Lower lobe of right lung (tissue), 2 donors: ENCODE results near the gene SALL3. TPM values are rescaled to one million over a fixed set of nuclear protein-coding genes. Genes with fewer than 3 reads are reported as not detected.

Experiments
- ATAC-seq, 2 donors: fragments of 200-7000 bp; cut with Tn5 transposase; one replicate each; pipeline ENCODE4 v1.9.1; 2020 to 2022; ENCODE audit warnings: mild to moderate bottlenecking in 2 of 2, moderate library complexity in 2 of 2
- DNase-seq: peaks from one replicate; pipeline ENCODE4 v3.0.0-alpha.2; 2020
- H3K27ac ChIP-seq: fragments of 200-600 bp; one replicate; pipeline ENCODE4 v1.8.0; 2022
- H3K27me3 ChIP-seq: fragments of 200-600 bp; one replicate; pipeline ENCODE4 v1.8.0; 2022; ENCODE audit warnings: low read depth
- H3K36me3 ChIP-seq: fragments of 200-600 bp; one replicate; pipeline ENCODE4 v1.8.0; 2022; ENCODE audit warnings: mild to moderate bottlenecking
- H3K4me1 ChIP-seq: fragments of 200-600 bp; one replicate; pipeline ENCODE4 v1.8.0; 2022
- H3K4me3 ChIP-seq: fragments of 200-600 bp; one replicate; pipeline ENCODE4 v1.8.0; 2022; ENCODE audit warnings: mild to moderate bottlenecking
- H3K9me3 ChIP-seq: fragments of 200-600 bp; one replicate; pipeline ENCODE4 v1.8.0; 2022
- intact Hi-C: fragments of 100-400 bp; cut with DNase I; formaldehyde crosslinking; loops from one replicate; pipeline ENCODE4 v1.11.0; 2022
- total RNA-seq: library from RNA; stranded (reverse); fragmentation: NEBNext Ultra II Directional; extraction: Animal tissue kit (Norgen Biotek cat#: 25700); gene quantifications from one replicate; pipeline ENCODE4 v1.2.1, GENCODE V29; 2021
- TF ChIP-seq, protein P1 (sequence below): fragments of 200-600 bp; IDR thresholded peaks from one replicate; pipeline ENCODE4 v1.8.0; 2022; ENCODE audit warnings: antibody characterized with exemption, mild to moderate bottlenecking
- donor health status: DM: no; HTN: yes; CAD: no; lungs with severe emphysema.

SALL3 gene
- total RNA-seq, 1 donor from 2014 or later = not detected

DNA sequence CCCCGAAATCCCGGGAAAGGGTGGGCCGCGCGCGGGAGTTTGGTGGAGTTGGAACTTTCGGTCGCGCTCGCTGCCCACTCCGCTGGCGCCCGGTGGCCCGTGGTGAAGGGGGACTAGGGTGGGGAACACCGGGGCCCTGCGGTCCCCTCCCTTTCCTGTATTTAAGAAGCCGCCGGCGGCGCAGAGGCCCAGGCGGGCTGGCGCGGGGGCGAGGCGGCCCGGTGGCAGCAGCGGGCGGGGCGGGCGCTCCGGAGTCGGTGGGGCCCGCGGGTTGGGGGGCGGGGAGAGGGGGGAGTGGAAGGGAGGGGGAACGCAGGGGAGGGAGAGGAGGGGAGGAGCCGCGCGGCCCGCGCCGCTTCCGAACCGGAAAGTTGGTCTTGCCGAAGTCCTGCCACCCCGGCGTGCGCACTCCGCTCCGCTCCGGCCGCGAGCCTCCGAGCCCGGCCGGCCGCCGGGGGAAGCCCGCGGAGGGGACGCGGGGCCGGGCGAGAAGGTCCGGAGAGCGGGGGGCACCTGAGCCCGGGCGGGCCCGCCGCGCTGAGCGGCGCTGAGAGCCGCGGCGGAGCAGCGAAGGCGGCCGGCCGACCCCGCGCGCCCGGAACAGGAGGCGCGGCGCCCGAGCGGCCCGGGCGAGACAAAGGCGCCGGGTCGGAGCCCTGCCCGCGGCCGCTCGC lies 425 bp upstream of the SALL3 start:
- Histone ChIP-seq H3K4me1 (peaks cover under 1% of the 10 kb centered on the region), H3K4me3 (no peak overlapping the region), H3K36me3 (no peaks in the 10 kb centered on the region), H3K27ac (no peak overlapping the region), H3K27me3 (peaks cover 91% of the 10 kb centered on the region), H3K9me3 (no peaks in the 10 kb centered on the region)
- intact Hi-C loops = no loop called here
- ATAC-seq (no peak), DNase-seq (no peak)
- TF ChIP-seq, protein P1, sequence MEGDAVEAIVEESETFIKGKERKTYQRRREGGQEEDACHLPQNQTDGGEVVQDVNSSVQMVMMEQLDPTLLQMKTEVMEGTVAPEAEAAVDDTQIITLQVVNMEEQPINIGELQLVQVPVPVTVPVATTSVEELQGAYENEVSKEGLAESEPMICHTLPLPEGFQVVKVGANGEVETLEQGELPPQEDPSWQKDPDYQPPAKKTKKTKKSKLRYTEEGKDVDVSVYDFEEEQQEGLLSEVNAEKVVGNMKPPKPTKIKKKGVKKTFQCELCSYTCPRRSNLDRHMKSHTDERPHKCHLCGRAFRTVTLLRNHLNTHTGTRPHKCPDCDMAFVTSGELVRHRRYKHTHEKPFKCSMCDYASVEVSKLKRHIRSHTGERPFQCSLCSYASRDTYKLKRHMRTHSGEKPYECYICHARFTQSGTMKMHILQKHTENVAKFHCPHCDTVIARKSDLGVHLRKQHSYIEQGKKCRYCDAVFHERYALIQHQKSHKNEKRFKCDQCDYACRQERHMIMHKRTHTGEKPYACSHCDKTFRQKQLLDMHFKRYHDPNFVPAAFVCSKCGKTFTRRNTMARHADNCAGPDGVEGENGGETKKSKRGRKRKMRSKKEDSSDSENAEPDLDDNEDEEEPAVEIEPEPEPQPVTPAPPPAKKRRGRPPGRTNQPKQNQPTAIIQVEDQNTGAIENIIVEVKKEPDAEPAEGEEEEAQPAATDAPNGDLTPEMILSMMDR = no peak

DNA sequence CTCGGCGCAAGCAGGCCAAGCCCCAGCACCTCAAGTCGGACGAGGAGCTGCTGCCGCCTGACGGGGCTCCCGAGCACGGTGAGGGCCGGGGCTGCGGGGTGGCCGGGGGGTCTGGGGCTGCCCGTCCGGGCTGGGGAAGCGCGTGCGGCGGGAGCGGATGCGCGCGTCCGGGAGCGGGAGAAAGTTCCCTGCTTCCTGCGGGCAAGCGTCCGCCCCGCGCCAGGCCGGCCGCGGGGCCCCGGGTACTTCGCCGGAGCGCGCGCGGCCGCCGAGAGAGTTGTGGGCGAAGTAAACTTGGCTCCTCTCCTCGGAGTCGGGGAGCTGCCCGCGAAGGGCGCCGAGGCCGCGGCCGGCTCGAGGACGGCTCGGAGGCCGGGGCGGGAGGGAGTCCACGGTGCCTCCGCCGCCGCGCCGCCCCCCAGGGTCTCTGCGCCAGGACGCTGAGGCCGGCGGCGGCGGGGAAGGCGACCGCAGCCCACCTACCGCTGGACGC lies 707 bp downstream of the SALL3 start:
- no peak for ATAC-seq
- Histone ChIP-seq H3K36me3 (no peaks in the 10 kb centered on the region), H3K27me3 (peaks cover 91% of the 10 kb centered on the region), H3K9me3 (no peaks in the 10 kb centered on the region), H3K27ac (no peak overlapping the region), H3K4me3 (no peak overlapping the region), H3K4me1 (no peaks in the 10 kb centered on the region)
- no peak for DNase-seq
- TF ChIP-seq, protein P1 = no peak
- intact Hi-C loops = no loop called here

DNA sequence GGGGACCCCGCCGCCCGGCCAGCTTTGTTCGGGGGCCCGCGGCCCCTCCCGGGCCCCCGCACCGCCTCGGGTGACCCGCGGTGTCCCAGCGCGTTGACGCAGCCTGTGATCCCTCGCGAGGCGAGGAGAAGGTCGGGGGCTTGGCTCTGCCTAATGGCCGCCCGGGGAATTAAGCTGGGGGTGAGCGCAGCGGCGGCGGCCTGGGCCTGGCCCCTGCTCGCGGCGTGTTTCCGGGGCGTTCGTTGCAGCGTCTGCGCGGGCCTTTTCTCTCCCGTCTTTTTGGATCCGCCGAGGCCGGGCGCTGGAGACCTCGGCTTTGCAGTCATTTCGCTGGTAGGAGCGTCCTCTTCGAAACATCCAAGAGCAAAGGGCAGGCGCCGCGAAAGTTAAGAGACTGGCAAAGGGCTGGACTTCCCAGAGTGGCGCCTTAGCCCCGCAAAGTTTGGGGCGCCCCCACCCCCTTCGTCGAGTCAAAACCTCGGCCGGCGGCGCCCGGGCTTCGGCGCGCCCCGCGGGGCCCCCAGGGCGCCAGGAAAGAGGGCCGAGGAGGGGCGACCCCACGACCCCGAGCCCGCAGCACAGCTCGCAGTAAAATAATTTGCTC lies 1.3 kb downstream of the SALL3 start:
- intact Hi-C loops = no loop called here
- Histone ChIP-seq H3K9me3 (no peaks in the 10 kb centered on the region), H3K36me3 (no peaks in the 10 kb centered on the region), H3K27ac (no peak overlapping the region), H3K27me3 (peaks cover 91% of the 10 kb centered on the region), H3K4me1 (peaks cover 1% of the 10 kb centered on the region), H3K4me3 (no peak overlapping the region)
- TF ChIP-seq, protein P1 = no peak
- ATAC-seq = peak in 1 of 2 donors; percentile 21
- DNase-seq = no peak

DNA sequence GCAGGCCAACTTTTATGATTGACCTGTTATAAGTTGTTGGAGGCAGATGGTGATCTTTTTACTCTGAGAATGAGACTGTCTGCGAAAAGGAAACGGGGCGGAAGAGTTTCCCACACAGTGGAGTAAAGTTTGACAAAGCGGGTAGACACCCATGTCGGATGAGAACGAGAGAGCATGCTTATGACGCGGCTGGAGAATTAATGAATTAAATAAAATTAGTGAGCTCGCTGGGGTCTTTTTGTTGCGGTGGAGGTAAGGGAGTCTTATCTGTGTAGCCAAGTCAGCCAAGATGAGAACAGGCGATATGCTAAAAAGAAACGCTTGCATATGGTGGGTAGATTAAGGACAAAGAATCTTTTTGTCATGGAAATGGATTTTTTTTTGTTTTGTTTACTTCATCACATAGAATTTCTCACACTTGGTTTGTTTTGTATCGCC lies 1.8 kb downstream of the SALL3 start:
- Histone ChIP-seq H3K4me1 (peaks cover 5% of the 10 kb centered on the region), H3K36me3 (no peaks in the 10 kb centered on the region), H3K4me3 (no peak overlapping the region), H3K27me3 (peaks cover 91% of the 10 kb centered on the region), H3K9me3 (no peaks in the 10 kb centered on the region), H3K27ac (no peak overlapping the region)
- intact Hi-C loops = no loop called here
- TF ChIP-seq, protein P1 = no peak
- DNase-seq (no peak), ATAC-seq (no peak)

DNA sequence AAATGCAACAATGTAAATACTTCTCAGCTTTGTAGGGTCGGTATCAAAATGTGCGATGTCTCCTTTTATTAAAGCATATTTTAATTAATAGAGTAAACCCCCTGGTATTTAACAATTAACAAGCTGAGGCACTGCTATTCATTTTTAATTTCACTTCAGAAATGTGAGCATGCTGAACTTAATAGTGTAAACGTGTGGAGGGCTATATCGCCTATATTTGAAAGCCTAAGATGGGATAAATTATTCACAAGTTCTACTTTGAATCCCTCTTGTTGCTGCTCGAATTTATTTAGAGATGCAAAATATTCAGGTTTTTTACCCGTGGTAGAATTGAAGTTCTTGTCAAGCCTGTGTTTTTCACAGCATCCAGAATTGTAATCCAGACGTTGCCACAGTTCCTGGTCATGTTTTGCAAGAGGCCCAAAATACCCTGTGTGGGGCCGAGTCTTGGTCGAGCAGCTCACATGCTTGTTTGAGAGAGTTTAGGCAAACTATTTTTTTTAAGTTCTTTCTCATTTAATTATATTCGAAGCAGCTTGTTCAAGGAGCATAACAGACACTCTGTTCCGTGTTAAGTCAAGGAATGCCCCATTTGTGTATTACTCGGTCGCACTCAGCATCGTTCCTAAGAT lies 2.5 kb downstream of the SALL3 start:
- H3K4me1 ChIP-seq = peaks cover 5% of the 10 kb centered on the region
- H3K4me3 ChIP-seq = no peak overlapping the region
- TF ChIP-seq, protein P1 = no peak
- intact Hi-C loops = no loop called here
- no peak overlapping the region for H3K27ac ChIP-seq
- no peak for DNase-seq
- H3K36me3 ChIP-seq = no peaks in the 10 kb centered on the region
- no peaks in the 10 kb centered on the region for H3K9me3 ChIP-seq
- H3K27me3 ChIP-seq = peaks cover 91% of the 10 kb centered on the region
- no peak for ATAC-seq
